Uterus (tissue), 2 donors: ENCODE data around the gene LRRC75B.

Experiments
- CTCF ChIP-seq, 4 experiments: fragments of 200-600 bp in 2 of 4; fragments of 450-650 bp in 2 of 4; sonication (generic) in 2 of 4; IDR thresholded peaks; one replicate each; pipeline ENCODE4 v1.5.1; 2016 to 2019; ENCODE audit warnings: antibody characterized with exemption in 4 of 4, mild to moderate bottlenecking in 2 of 4, moderate library complexity in 1 of 4
- POLR2A ChIP-seq, 2 donors: fragments of 450-650 bp; IDR thresholded peaks; one replicate each; pipeline ENCODE4 v1.6.1; 2016; ENCODE audit warnings: antibody characterized with exemption in 2 of 2, mild to moderate bottlenecking in 1 of 2, moderate library complexity in 1 of 2

- TF ChIP-seq CTCF (IDR thresholded peaks at IDR 0.05), result no peak
- TF ChIP-seq POLR2A (IDR thresholded peaks at IDR 0.05), result no peak
Measured at GRCh38 chr22:24601217-24602104, 8.6 kb upstream of the LRRC75B start.
